ENCODE data around the gene MAF.

DNA sequence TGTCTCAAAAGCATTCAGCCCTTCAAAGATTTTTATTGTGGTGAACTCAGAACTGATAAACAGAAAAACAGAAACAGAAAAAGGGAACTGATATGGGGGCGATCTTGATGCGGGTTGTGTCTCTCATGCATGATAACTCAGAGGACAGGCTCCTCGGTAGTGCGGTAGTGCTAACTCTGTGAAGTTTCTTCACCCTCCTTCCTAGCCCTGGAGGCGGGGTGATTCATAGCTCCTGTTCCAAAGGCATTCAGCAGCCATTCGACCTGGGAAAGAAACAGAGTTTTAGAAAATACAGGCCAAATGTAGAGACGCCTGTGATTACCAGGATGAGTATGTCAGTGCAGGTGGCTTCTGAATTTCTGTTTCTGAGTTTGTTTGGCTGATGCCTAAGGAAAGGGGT, 5.5 kb upstream of the MAF start:
- TF ChIP-seq, protein P1, sequence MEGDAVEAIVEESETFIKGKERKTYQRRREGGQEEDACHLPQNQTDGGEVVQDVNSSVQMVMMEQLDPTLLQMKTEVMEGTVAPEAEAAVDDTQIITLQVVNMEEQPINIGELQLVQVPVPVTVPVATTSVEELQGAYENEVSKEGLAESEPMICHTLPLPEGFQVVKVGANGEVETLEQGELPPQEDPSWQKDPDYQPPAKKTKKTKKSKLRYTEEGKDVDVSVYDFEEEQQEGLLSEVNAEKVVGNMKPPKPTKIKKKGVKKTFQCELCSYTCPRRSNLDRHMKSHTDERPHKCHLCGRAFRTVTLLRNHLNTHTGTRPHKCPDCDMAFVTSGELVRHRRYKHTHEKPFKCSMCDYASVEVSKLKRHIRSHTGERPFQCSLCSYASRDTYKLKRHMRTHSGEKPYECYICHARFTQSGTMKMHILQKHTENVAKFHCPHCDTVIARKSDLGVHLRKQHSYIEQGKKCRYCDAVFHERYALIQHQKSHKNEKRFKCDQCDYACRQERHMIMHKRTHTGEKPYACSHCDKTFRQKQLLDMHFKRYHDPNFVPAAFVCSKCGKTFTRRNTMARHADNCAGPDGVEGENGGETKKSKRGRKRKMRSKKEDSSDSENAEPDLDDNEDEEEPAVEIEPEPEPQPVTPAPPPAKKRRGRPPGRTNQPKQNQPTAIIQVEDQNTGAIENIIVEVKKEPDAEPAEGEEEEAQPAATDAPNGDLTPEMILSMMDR (IDR thresholded peaks at IDR 0.05) = no peak
- TF ChIP-seq ZFX (IDR thresholded peaks at IDR 0.05; ENCODE audit: borderline replicate concordance) = no peak
